NK-92 (cell line): Measurements from ENCODE around the gene NR3C1.

Experiments used
- DNase-seq: peaks from one replicate; lab custom pipeline; 2025; ENCODE audit not compliant: unreplicated experiment; lab: John Stamatoyannopoulos, UW

NR3C1 gene

DNA sequence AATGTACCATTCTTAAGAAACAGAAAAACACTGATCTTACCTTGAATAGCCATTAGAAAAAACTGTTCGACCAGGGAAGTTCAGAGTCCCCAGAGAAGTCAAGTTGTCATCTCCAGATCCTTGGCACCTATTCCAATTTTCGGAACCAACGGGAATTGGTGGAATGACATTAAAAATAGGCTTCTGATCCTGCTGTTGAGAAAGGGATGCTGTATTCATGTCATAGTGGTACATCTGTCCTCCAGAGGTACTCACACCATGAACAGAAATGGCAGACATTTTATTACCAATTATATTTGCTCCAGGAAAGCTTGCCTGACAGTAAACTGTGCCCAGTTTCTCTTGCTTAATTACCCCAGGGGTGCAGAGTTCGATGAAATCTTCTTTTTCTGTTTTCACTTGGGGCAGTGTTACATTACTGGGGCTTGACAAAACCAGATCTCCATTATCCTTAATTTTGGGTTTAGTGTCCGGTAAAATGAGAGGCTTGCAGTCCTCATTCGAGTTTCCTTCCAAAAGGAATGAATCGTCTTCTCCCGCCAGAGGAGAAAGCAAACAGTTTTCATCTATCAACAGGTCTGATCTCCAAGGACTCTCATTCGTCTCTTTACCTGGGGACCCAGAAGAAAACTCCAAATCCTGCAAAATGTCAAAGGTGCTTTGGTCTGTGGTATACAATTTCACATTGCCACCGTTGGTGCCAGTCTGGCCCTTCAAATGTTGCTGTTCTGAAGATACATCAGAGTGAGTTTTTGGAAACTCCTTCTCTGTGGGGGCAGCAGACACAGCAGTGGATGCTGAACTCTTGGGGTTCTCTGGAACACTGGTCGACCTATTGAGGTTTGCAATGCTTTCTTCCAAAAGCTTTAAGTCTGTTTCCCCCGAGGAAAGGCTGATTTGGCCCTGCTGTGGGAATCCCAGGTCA is 3.6 kb downstream of the NR3C1 start:
- DNase-seq, result no peak

DNA sequence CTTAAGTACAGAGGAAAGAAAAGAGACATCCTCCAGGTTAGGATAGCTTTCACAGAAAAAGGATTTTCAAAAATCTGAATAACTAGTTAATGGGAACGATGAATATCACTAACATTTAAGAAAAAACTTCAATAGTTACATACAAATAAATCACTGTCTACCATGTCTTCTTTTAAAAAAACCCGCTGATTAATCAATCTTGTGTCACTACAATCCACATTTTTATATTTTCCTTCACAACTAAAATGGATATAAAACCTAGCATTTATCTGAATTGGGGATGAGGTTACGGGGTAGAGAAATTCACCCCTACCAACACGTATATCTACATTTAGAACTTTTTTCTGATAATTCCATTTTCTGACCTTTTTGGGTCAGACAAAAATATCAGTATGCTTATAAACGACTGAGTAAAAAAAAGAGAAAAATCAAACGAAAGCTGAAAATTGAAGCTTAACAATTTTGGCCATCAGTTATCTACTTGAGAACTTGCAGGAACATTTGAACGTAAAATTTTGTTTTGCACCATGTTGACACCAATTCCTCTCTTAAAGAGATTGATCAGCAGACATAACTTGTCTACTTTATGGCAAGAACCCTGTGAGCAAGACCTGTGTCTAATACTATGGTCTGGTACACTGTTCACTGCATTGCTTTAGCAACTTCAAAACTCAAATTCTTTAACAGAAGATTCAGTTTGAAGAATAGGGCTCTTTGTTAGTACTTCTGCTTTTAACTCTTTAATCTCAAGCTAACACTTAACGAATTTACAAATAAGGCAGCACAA is 4.8 kb downstream of the NR3C1 start:
- no peak for DNase-seq

DNA sequence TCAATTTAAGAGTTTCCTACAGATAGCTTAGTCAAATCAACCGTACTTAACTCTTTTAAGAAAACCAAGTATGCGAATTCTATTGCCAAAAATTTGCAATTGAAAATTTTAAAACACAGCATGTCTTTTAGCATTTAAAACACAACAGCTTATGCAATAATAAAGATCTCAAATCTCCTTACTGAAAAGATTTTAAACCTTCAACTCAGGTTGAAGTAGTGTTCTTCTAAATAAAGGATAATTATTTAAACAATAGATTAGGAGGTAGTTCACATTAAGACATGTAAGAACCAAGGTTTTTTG is 5.5 kb downstream of the NR3C1 start:
- no peak for DNase-seq

DNA sequence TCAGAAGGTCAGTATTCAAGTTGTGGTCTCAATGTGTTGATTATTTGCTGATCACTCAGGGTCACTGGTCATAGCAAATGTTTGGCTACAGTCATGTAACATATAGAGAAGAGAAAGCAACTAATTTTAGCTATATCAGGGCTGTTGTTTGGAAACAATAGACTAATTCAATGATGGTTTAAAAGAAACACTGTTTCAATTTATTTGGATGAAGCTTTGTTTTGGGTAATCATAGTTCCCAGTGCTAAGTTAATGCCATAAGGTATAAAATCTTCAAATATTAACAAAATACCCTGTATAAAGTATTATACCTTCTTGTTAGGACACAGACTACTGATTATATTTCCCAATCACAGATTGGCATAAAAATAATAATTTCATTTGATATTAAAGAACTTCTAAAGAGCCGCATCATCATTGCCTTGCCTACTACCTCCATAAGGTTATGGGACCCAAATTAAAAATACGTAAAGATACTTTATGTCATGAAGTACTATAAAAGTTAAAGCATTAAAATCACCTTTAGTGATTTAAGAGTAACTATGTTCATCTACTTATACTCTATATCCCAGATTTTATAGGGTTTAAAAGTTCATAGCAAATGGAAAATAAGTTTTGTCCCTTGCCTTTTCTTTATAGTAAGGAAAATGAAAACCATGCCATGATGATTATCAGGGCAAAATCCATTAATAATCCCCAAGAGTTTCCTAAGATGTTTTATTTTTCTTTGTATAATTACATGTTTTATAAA is 6.0 kb downstream of the NR3C1 start:
- no peak for DNase-seq

DNA sequence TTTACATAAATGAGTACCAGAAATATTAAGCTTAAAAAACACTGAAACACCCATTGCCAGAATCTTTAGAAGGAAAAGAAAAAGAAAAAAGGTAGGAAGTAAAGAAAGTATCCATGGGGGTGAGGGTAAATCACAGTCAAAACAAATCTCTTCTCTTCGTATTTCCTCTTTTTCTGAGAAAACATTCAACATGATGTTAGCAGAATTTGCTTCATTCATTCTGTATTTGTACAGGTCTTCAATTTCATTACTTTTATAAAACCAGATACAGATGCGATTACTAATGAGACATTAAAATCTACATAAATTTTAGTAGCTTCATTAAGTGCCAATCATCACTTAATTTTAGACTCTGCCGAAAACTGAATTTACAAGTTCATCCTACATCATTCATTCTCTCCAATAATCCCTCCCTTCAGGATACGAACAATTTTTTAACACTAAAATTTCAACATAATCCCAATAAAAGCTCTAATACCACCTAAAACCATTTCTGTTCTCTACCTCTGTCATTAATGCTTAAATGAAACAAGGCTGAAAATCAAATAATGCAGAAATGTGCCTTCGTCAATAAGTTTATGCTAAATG is 7.0 kb downstream of the NR3C1 start:
- DNase-seq, result no peak

GRCh38 chr5:143395638-143396352 is 7.7 kb downstream of the NR3C1 start:
- no peak for DNase-seq

GRCh38 chr5:143393524-143393923 is 10.0 kb downstream of the NR3C1 start:
- no peak for DNase-seq

- no peak for DNase-seq
Observed at GRCh38 chr5:143390941-143391340, 12.5 kb downstream of the NR3C1 start.

GRCh38 chr5:143390258-143390657 is 13.2 kb downstream of the NR3C1 start:
- DNase-seq, result no peak

- DNase-seq, result no peak
Observed at GRCh38 chr5:143386725-143387124, 16.8 kb downstream of the NR3C1 start.

- DNase-seq, result no peak
Observed at GRCh38 chr5:143384865-143385657, 18.4 kb downstream of the NR3C1 start.

- DNase-seq, result no peak
Observed at GRCh38 chr5:143383988-143384387, 19.5 kb downstream of the NR3C1 start.

GRCh38 chr5:143379606-143380005 is 23.9 kb downstream of the NR3C1 start:
- no peak for DNase-seq

- no peak for DNase-seq
Observed at GRCh38 chr5:143376911-143377813, 26.3 kb downstream of the NR3C1 start.

DNA sequence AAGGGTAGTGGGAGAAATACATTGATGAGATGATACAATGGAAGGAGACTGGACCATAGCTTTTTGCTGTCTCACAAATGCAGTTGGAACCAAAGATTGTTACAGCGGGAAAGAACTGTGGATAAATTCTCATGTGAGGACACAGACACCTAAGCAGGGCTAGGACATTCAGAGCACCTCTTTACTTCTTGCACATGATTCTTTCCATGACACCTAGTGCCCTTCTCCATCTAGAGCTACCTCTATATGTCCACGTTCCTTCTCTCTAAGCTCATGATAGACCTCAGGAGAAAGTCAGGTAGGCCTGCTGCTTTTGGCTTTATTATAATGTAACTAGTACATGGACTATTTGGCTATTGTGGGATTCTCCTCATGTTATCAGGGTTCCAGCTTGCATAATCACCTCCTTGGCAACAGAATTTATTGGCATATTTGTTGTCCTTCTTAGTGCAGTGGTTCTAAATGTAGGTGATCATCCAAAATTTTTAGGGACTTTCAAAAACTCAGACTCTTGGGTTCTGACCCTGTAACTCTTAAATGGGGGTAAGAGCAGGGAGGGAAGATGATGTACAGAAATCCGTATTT is 27.2 kb downstream of the NR3C1 start:
- no peak for DNase-seq

- no peak for DNase-seq
Observed at GRCh38 chr5:143374496-143375217, 28.8 kb downstream of the NR3C1 start.

GRCh38 chr5:143373076-143373475 is 30.4 kb downstream of the NR3C1 start:
- no peak for DNase-seq
